Vagina (tissue), 2 donors: ENCODE data around the gene CGB3.

Source experiments
- CTCF ChIP-seq, 3 experiments: fragments of 450-650 bp in 2 of 3; fragments of 200-600 bp in 1 of 3; sonication (generic) in 1 of 3; IDR thresholded peaks; one replicate each; pipeline ENCODE4 v1.5.1; 2017 to 2019; ENCODE audit warnings: antibody characterized with exemption in 3 of 3, mild to moderate bottlenecking in 2 of 3, moderate library complexity in 2 of 3
- POLR2A ChIP-seq, 2 donors: fragments of 450-650 bp; IDR thresholded peaks; one replicate each; pipeline ENCODE4 v1.6.1; 2017; ENCODE audit warnings: antibody characterized with exemption in 2 of 2, mild to moderate bottlenecking in 2 of 2, moderate library complexity in 2 of 2

GRCh38 chr19:48991011-48991609 is 33.0 kb downstream of the CGB3 start:
- no peak for TF ChIP-seq POLR2A (IDR thresholded peaks at IDR 0.05)
- no peak for TF ChIP-seq CTCF (IDR thresholded peaks at IDR 0.05)
